ENCODE data around the gene CARF. TPM values are rescaled to one million over a fixed set of nuclear protein-coding genes. Genes with fewer than 3 reads are reported as not detected.
"Not testable (repeated sequence)": the region's sequence is repeated elsewhere in the genome, so short reads cannot be mapped to it uniquely, and the experiment has no call there.

The CARF gene
- total and polyA plus RNA-seq, 9 donors: 5.3 to 11.1 (median 6.5) TPM

- H3K4me1 ChIP-seq (ENCODE audit: control insufficient read depth, insufficient read depth, low read length): peaks cover 15% of the 10 kb centered on the region
- H3K9me3 ChIP-seq (replicated peaks; ENCODE audit: control insufficient read depth, low read depth, low read length): no peaks in the 10 kb centered on the region
- WGBS (ENCODE audit: insufficient coverage): 94% methylated on average over 2 of the region's 2 CpGs
- H3K36me3 ChIP-seq (ENCODE audit: control insufficient read depth, insufficient read depth, low read length): peaks cover 28% of the 10 kb centered on the region
- no peak overlapping the region for H3K27ac ChIP-seq (ENCODE audit: low read length)
- no peak for DNase-seq
- H3K27me3 ChIP-seq (ENCODE audit: control insufficient read depth, insufficient read depth, low read length): no peaks in the 10 kb centered on the region
- H3K4me3 ChIP-seq (ENCODE audit: low read length): no peak overlapping the region
These were observed 22.4 kb downstream of the CARF start for GRCh38 chr2:202934456-202934855.

- no CpG with 5 or more reads among the region's 3 CpGs for WGBS (ENCODE audit: insufficient coverage)
- H3K36me3 ChIP-seq (ENCODE audit: control insufficient read depth, insufficient read depth, low read length): peaks cover 15% of the 10 kb centered on the region
- H3K9me3 ChIP-seq (replicated peaks; ENCODE audit: control insufficient read depth, low read depth, low read length): no peaks in the 10 kb centered on the region
These were observed 26.9 kb downstream of the CARF start for GRCh38 chr2:202938960-202939359.

GRCh38 chr2:202941771-202942170 lies 29.7 kb downstream of the CARF start:
- Histone ChIP-seq H3K4me1 (ENCODE audit: control insufficient read depth, insufficient read depth, low read length) (no peaks in the 10 kb centered on the region), H3K27ac (ENCODE audit: low read length) (no peak overlapping the region), H3K27me3 (ENCODE audit: control insufficient read depth, insufficient read depth, low read length) (no peaks in the 10 kb centered on the region), H3K9me3 (replicated peaks; ENCODE audit: control insufficient read depth, low read depth, low read length) (no peaks in the 10 kb centered on the region), H3K4me3 (ENCODE audit: low read length) (no peak overlapping the region), H3K36me3 (ENCODE audit: control insufficient read depth, insufficient read depth, low read length) (peaks cover 10% of the 10 kb centered on the region)
- WGBS (ENCODE audit: insufficient coverage): 88% methylated on average over 1 of the region's 4 CpGs
- DNase-seq: no peak

More at GRCh38 chr2:202938960-202939359, 26.9 kb downstream of the CARF start:
- Histone ChIP-seq H3K27me3 (ENCODE audit: control insufficient read depth, insufficient read depth, low read length) (no peaks in the 10 kb centered on the region), H3K4me3 (ENCODE audit: low read length) (no peak overlapping the region), H3K4me1 (ENCODE audit: control insufficient read depth, insufficient read depth, low read length) (no peaks in the 10 kb centered on the region), H3K27ac (ENCODE audit: low read length) (no peak overlapping the region)
- DNase-seq: no peak

GRCh38 chr2:202944408-202944807 lies 32.3 kb downstream of the CARF start:
- Histone ChIP-seq H3K27me3 (ENCODE audit: control insufficient read depth, insufficient read depth, low read length) (no peaks in the 10 kb centered on the region), H3K4me1 (ENCODE audit: control insufficient read depth, insufficient read depth, low read length) (no peaks in the 10 kb centered on the region), H3K27ac (ENCODE audit: low read length) (no peak overlapping the region), H3K36me3 (ENCODE audit: control insufficient read depth, insufficient read depth, low read length) (peaks cover 2% of the 10 kb centered on the region), H3K9me3 (replicated peaks; ENCODE audit: control insufficient read depth, low read depth, low read length) (peaks cover 9% of the 10 kb centered on the region), H3K4me3 (ENCODE audit: low read length) (no peak overlapping the region)
- WGBS (ENCODE audit: insufficient coverage): no CpG with 5 or more reads among the region's 1 CpG
- DNase-seq: no peak

- Histone ChIP-seq H3K36me3 (ENCODE audit: control insufficient read depth, insufficient read depth, low read length) (peaks cover 2% of the 10 kb centered on the region), H3K27ac (ENCODE audit: low read length) (no peak overlapping the region), H3K4me3 (ENCODE audit: low read length) (no peak overlapping the region), H3K9me3 (replicated peaks; ENCODE audit: control insufficient read depth, low read depth, low read length) (peaks cover 9% of the 10 kb centered on the region), H3K4me1 (ENCODE audit: control insufficient read depth, insufficient read depth, low read length) (no peaks in the 10 kb centered on the region), H3K27me3 (ENCODE audit: control insufficient read depth, insufficient read depth, low read length) (no peaks in the 10 kb centered on the region)
- no CpG with 5 or more reads among the region's 3 CpGs for WGBS (ENCODE audit: insufficient coverage)
- DNase-seq: no peak
These were observed 32.7 kb downstream of the CARF start for GRCh38 chr2:202944816-202945215.

GRCh38 chr2:202945497-202945896 lies 33.4 kb downstream of the CARF start:
- DNase-seq: no peak
- H3K27me3 ChIP-seq (ENCODE audit: control insufficient read depth, insufficient read depth, low read length): no peaks in the 10 kb centered on the region
- no peak overlapping the region for H3K27ac ChIP-seq (ENCODE audit: low read length)
- peaks cover 2% of the 10 kb centered on the region for H3K36me3 ChIP-seq (ENCODE audit: control insufficient read depth, insufficient read depth, low read length)
- no peak overlapping the region for H3K4me3 ChIP-seq (ENCODE audit: low read length)
- H3K9me3 ChIP-seq (replicated peaks; ENCODE audit: control insufficient read depth, low read depth, low read length): peaks cover 9% of the 10 kb centered on the region
- WGBS (ENCODE audit: insufficient coverage): no CpG with 5 or more reads among the region's 2 CpGs
- H3K4me1 ChIP-seq (ENCODE audit: control insufficient read depth, insufficient read depth, low read length): no peaks in the 10 kb centered on the region

- H3K4me3 ChIP-seq (ENCODE audit: low read length); H3K4me1 ChIP-seq (ENCODE audit: control insufficient read depth, insufficient read depth, low read length); H3K36me3 ChIP-seq (ENCODE audit: control insufficient read depth, insufficient read depth, low read length); DNase-seq; H3K27ac ChIP-seq (ENCODE audit: low read length); H3K27me3 ChIP-seq (ENCODE audit: control insufficient read depth, insufficient read depth, low read length); H3K9me3 ChIP-seq (replicated peaks; ENCODE audit: control insufficient read depth, low read depth, low read length): not testable (repeated sequence)
- WGBS (ENCODE audit: insufficient coverage): no CpG with 5 or more reads among the region's 3 CpGs
These were observed 37.3 kb downstream of the CARF start for GRCh38 chr2:202949333-202949732.

GRCh38 chr2:202950592-202950991 lies 38.5 kb downstream of the CARF start:
- DNase-seq: peak; percentile 6
- no peaks in the 10 kb centered on the region for H3K27me3 ChIP-seq (ENCODE audit: control insufficient read depth, insufficient read depth, low read length)
- H3K27ac ChIP-seq (ENCODE audit: low read length): no peak overlapping the region
- H3K4me1 ChIP-seq (ENCODE audit: control insufficient read depth, insufficient read depth, low read length): no peaks in the 10 kb centered on the region
- peaks cover 4% of the 10 kb centered on the region for H3K36me3 ChIP-seq (ENCODE audit: control insufficient read depth, insufficient read depth, low read length)
- H3K9me3 ChIP-seq (replicated peaks; ENCODE audit: control insufficient read depth, low read depth, low read length): peaks cover 9% of the 10 kb centered on the region
- WGBS (ENCODE audit: insufficient coverage): no CpG with 5 or more reads among the region's 2 CpGs
- no peak overlapping the region for H3K4me3 ChIP-seq (ENCODE audit: low read length)

GRCh38 chr2:202960524-202960923 lies 48.4 kb downstream of the CARF start:
- H3K9me3 ChIP-seq (replicated peaks; ENCODE audit: control insufficient read depth, low read depth, low read length): no peaks in the 10 kb centered on the region
- H3K36me3 ChIP-seq (ENCODE audit: control insufficient read depth, insufficient read depth, low read length): peaks cover 15% of the 10 kb centered on the region
- WGBS (ENCODE audit: insufficient coverage): 93% methylated on average over 3 of the region's 6 CpGs
- H3K27me3 ChIP-seq (ENCODE audit: control insufficient read depth, insufficient read depth, low read length): no peaks in the 10 kb centered on the region
- no peaks in the 10 kb centered on the region for H3K4me1 ChIP-seq (ENCODE audit: control insufficient read depth, insufficient read depth, low read length)
- DNase-seq: no peak
- no peak overlapping the region for H3K27ac ChIP-seq (ENCODE audit: low read length)
- H3K4me3 ChIP-seq (ENCODE audit: low read length): no peak overlapping the region

GRCh38 chr2:202963712-202964111 lies 51.6 kb downstream of the CARF start:
- DNase-seq: no peak
- 88% methylated on average over 2 of the region's 4 CpGs for WGBS (ENCODE audit: insufficient coverage)
- Histone ChIP-seq H3K9me3 (replicated peaks; ENCODE audit: control insufficient read depth, low read depth, low read length) (no peaks in the 10 kb centered on the region), H3K36me3 (ENCODE audit: control insufficient read depth, insufficient read depth, low read length) (peaks cover 9% of the 10 kb centered on the region), H3K4me1 (ENCODE audit: control insufficient read depth, insufficient read depth, low read length) (no peaks in the 10 kb centered on the region), H3K27ac (ENCODE audit: low read length) (no peak overlapping the region), H3K4me3 (ENCODE audit: low read length) (no peak overlapping the region), H3K27me3 (ENCODE audit: control insufficient read depth, insufficient read depth, low read length) (no peaks in the 10 kb centered on the region)

- Histone ChIP-seq H3K36me3 (ENCODE audit: control insufficient read depth, insufficient read depth, low read length) (peaks cover 5% of the 10 kb centered on the region), H3K27ac (ENCODE audit: low read length) (no peak overlapping the region), H3K9me3 (replicated peaks; ENCODE audit: control insufficient read depth, low read depth, low read length) (no peaks in the 10 kb centered on the region), H3K27me3 (ENCODE audit: control insufficient read depth, insufficient read depth, low read length) (no peaks in the 10 kb centered on the region), H3K4me3 (ENCODE audit: low read length) (no peak overlapping the region), H3K4me1 (ENCODE audit: control insufficient read depth, insufficient read depth, low read length) (no peaks in the 10 kb centered on the region)
- 33% methylated on average over 1 of the region's 5 CpGs for WGBS (ENCODE audit: insufficient coverage)
- DNase-seq: peak; percentile 22
These were observed 53.9 kb downstream of the CARF start for GRCh38 chr2:202965810-202966460.
